ENCODE results near the gene MED1. TPM values are rescaled to one million over a fixed set of nuclear protein-coding genes. Genes with fewer than 3 reads are reported as not detected.

The MED1 gene
- total and polyA plus RNA-seq, 7 donors: 4.2 to 22.5 (median 18.3) TPM

GRCh38 chr17:39359994-39360393 lies 91.1 kb downstream of the MED1 start:
- intact Hi-C loops (cut with DNase I): no loop called here
- H3K4me1 ChIP-seq: peaks cover 0 to 18% (median 9%) of the 10 kb centered on the region in 4 donors
- H3K9me3 ChIP-seq: no peaks in the 10 kb centered on the region
- no peak overlapping the region for H3K4me3 ChIP-seq
- no peak overlapping the region for H3K27ac ChIP-seq
- no peaks in the 10 kb centered on the region for H3K27me3 ChIP-seq
- no peak for TF ChIP-seq EP300 (IDR thresholded peaks at IDR 0.05)
- TF ChIP-seq, protein P1, sequence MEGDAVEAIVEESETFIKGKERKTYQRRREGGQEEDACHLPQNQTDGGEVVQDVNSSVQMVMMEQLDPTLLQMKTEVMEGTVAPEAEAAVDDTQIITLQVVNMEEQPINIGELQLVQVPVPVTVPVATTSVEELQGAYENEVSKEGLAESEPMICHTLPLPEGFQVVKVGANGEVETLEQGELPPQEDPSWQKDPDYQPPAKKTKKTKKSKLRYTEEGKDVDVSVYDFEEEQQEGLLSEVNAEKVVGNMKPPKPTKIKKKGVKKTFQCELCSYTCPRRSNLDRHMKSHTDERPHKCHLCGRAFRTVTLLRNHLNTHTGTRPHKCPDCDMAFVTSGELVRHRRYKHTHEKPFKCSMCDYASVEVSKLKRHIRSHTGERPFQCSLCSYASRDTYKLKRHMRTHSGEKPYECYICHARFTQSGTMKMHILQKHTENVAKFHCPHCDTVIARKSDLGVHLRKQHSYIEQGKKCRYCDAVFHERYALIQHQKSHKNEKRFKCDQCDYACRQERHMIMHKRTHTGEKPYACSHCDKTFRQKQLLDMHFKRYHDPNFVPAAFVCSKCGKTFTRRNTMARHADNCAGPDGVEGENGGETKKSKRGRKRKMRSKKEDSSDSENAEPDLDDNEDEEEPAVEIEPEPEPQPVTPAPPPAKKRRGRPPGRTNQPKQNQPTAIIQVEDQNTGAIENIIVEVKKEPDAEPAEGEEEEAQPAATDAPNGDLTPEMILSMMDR (IDR thresholded peaks at IDR 0.05): no peak
- no peak for DNase-seq
- WGBS, 2 donors: 92 to 93% methylated on average over 1 of the region's 1 CpG
- no peaks in the 10 kb centered on the region for H3K36me3 ChIP-seq

DNA sequence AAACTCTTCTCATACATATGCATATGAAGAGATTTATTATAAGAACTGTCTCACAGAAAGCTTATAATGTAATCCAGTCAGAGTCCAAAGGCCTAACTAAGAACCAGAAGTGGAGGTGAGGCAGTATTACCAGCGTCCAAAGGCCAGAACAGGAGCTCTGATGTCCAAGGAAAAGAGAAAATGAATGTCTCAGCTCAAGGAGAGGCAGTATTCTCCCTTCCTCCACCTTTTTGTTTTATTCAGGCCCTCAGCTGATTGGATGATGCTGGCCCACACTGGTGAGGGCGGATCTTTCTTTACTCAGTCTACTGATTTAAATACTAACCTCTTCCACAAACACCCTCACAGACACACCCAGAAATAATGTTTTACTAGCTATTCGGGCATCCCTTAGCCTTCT lies 93.1 kb downstream of the MED1 start:
- no peaks in the 10 kb centered on the region for H3K9me3 ChIP-seq
- DNase-seq: no peak
- peaks cover 0 to 8% (median 2%) of the 10 kb centered on the region in 4 donors for H3K4me1 ChIP-seq
- WGBS, 2 donors: 19 to 60% methylated on average over 3 of the region's 3 CpGs
- H3K4me3 ChIP-seq: no peak overlapping the region
- H3K36me3 ChIP-seq: no peaks in the 10 kb centered on the region
- no peaks in the 10 kb centered on the region for H3K27me3 ChIP-seq
- intact Hi-C loops (cut with DNase I): no loop called here
- no peak overlapping the region for H3K27ac ChIP-seq
- TF ChIP-seq POLR2AphosphoS5 (IDR thresholded peaks at IDR 0.05) (no peak), EP300 (IDR thresholded peaks at IDR 0.05) (no peak), POLR2A (IDR thresholded peaks at IDR 0.05) (no peak)
- TF ChIP-seq, protein P1 (IDR thresholded peaks at IDR 0.05): no peak

- peaks cover 0 to 12% (median 6%) of the 10 kb centered on the region in 4 donors for H3K4me1 ChIP-seq
- H3K9me3 ChIP-seq: no peaks in the 10 kb centered on the region
- no peak for TF ChIP-seq EP300 (IDR thresholded peaks at IDR 0.05)
- TF ChIP-seq POLR2A (IDR thresholded peaks at IDR 0.05): no peak
- TF ChIP-seq, protein P1 (IDR thresholded peaks at IDR 0.05): no peak
- TF ChIP-seq POLR2AphosphoS5 (IDR thresholded peaks at IDR 0.05): no peak
- no peaks in the 10 kb centered on the region for H3K27me3 ChIP-seq
- no peak for DNase-seq
- intact Hi-C loops (cut with DNase I): no loop called here
- H3K4me3 ChIP-seq: no peak overlapping the region
- H3K27ac ChIP-seq: no peak overlapping the region
- 51 to 75% methylated on average over 8 of the region's 8 CpGs for WGBS, 2 donors
- no peaks in the 10 kb centered on the region for H3K36me3 ChIP-seq
Observed at GRCh38 chr17:39357488-39357887, 93.6 kb downstream of the MED1 start.

Other genes starting within 250 kb of the MED1 start
- gene STAC2, start 225.3 kb downstream of the MED1 start, total RNA-seq: 1 to 10 TPM in 1 of 4 donors, under 1 TPM in 3; 0.16 to 1.1 (median 0.31) TPM
- under 1 TPM in 2 of 3 donors, not detected in 1; under 0.01 to 0.47 TPM for gene STAC2, start 225.3 kb downstream of the MED1 start, polyA plus RNA-seq
- gene FBXL20, start 49.6 kb downstream of the MED1 start, total RNA-seq: 10 to 100 TPM; 17.0 to 26.0 (median 20.0) TPM
- 1 to 10 TPM; 1.8 to 4.2 (median 2.8) TPM for gene FBXL20, start 49.6 kb downstream of the MED1 start, polyA plus RNA-seq
- 10 to 100 TPM; 24.3 to 46.0 (median 32.7) TPM for gene CDK12, start 10.2 kb upstream of the MED1 start, total RNA-seq
- 10 to 100 TPM in 1 of 3 donors, 1 to 10 TPM in 2; 5.4 to 24.2 (median 9.2) TPM for gene CDK12, start 10.2 kb upstream of the MED1 start, polyA plus RNA-seq
- gene NEUROD2, start 156.7 kb upstream of the MED1 start, total RNA-seq: under 1 TPM in 1 of 4 donors, not detected in 3; 0.33 TPM
- 1 to 10 TPM in 1 of 3 donors, under 1 TPM in 1, not detected in 1; 0.23 to 1.2 TPM for gene NEUROD2, start 156.7 kb upstream of the MED1 start, polyA plus RNA-seq
- 10 to 100 TPM in 1 of 4 donors, 1 to 10 TPM in 3; 4.2 to 12.1 (median 7.2) TPM for gene PPP1R1B, start 175.7 kb upstream of the MED1 start, total RNA-seq
- gene PPP1R1B, start 175.7 kb upstream of the MED1 start, polyA plus RNA-seq: 100 to 1,000 TPM; 255 to 280 (median 273) TPM
- 10 to 100 TPM; 35.3 to 44.1 (median 37.6) TPM for gene STARD3, start 185.9 kb upstream of the MED1 start, total RNA-seq
- 10 to 100 TPM; 21.0 to 59.2 (median 25.0) TPM for gene STARD3, start 185.9 kb upstream of the MED1 start, polyA plus RNA-seq
- gene TCAP, start 214.1 kb upstream of the MED1 start, total RNA-seq: under 1 TPM in 3 of 4 donors, not detected in 1; 0.49 to 0.71 (median 0.68) TPM
- gene TCAP, start 214.1 kb upstream of the MED1 start, polyA plus RNA-seq: 1 to 10 TPM; 1.4 to 3.5 (median 3.0) TPM
- gene PNMT, start 217.2 kb upstream of the MED1 start, total RNA-seq: 1 to 10 TPM; 2.8 to 5.4 (median 5.1) TPM
- 1 to 10 TPM; 1.2 to 2.4 (median 1.8) TPM for gene PNMT, start 217.2 kb upstream of the MED1 start, polyA plus RNA-seq
- 10 to 100 TPM in 1 of 4 donors, 1 to 10 TPM in 3; 6.9 to 12.1 (median 8.2) TPM for gene PGAP3, start 236.8 kb upstream of the MED1 start, total RNA-seq
- 10 to 100 TPM in 1 of 3 donors, 1 to 10 TPM in 2; 7.2 to 29.6 (median 8.4) TPM for gene PGAP3, start 236.8 kb upstream of the MED1 start, polyA plus RNA-seq
- 10 to 100 TPM; 16.9 to 26.3 (median 22.5) TPM for gene ERBB2, start 248.8 kb upstream of the MED1 start, total RNA-seq
- 10 to 100 TPM; 11.8 to 58.9 (median 21.0) TPM for gene ERBB2, start 248.8 kb upstream of the MED1 start, polyA plus RNA-seq